K562 (cell line): ENCODE measurements around the gene KRT222. TPM values are rescaled to one million over a fixed set of nuclear protein-coding genes. Genes with fewer than 3 reads are reported as not detected.

ENCODE experiments used
- ATAC-seq: fragments of 200-7000 bp; cut with Tn5 transposase; 3 replicates; pipeline ENCODE4 v1.9.1; 2020; ENCODE audit warnings: moderate library complexity
- BruUV-seq: library from RNA; stranded (reverse); fragments of 400-500 nt; replicated peaks from 2 replicates; lab custom pipeline; 2021; lab: Mats Ljungman, UMichigan
- CTCF ChIA-PET: fragments of 300-600 bp; formaldehyde crosslinking; extraction: SDS; loops from one replicate; lab custom pipeline; 2021; ENCODE audit warnings: low intra/inter-chr PET ratio; lab: Yijun Ruan, JAX
- POLR2A ChIA-PET: fragments of 300-600, 350-650 bp; sonication (Branson Sonifier 250); formaldehyde crosslinking; extraction: SDS; loops from one replicate; lab custom pipeline; 2021; ENCODE audit warnings: antibody characterized with exemption, inconsistent platforms; lab: Yijun Ruan, JAX
- DNase-seq, 4 experiments: peaks; one replicate each; pipeline versions ENCODE4 v3.0.0 to v3.0.0-alpha.2; 2011 to 2018; ENCODE audit warnings: low spot score in 3 of 4, mixed read lengths in 3 of 4; ENCODE audit errors: extremely low read depth in 1 of 4
- FAIRE-seq: peaks from 2 replicates; lab custom pipeline; 2011; peaks lifted over from hg19 to GRCh38; lab: Jason Lieb, UNC
- H2AFZ ChIP-seq: 2 replicates; pipeline ENCODE4 v1.6.0; 2011; ENCODE audit warnings: low read depth, low read length, control low read depth, inconsistent platforms
- H3K27ac ChIP-seq: fragments of 200-600 bp; 3 replicates; pipeline ENCODE4 v1.8.0; 2011; ENCODE audit warnings: low read depth, mild to moderate bottlenecking, control low read depth, inconsistent platforms, low read length, moderate library complexity, mixed read lengths; ENCODE audit errors: extremely low read depth
- H3K27me3 ChIP-seq, 2 experiments: fragments of 300-600 bp in 1 of 2; 2 replicates in 1 of 2; 3 replicates in 1 of 2; pipeline versions ENCODE4 v1.6.0 to v1.8.0; 2011; ENCODE audit warnings: inconsistent platforms in 2 of 2, low read length in 2 of 2, mild to moderate bottlenecking in 1 of 2, mixed read lengths in 1 of 2, moderate library complexity in 1 of 2; ENCODE audit not compliant: control insufficient read depth in 2 of 2, insufficient read depth in 2 of 2
- H3K36me3 ChIP-seq: fragments of 300-600 bp; 3 replicates; pipeline ENCODE4 v1.8.0; 2011; ENCODE audit warnings: mild to moderate bottlenecking, low read length, inconsistent platforms; ENCODE audit not compliant: control insufficient read depth, insufficient read depth
- H3K4me1 ChIP-seq, 2 experiments: fragments of 200-600 bp in 1 of 2; replicated peaks in 1 of 2; 2 replicates in 1 of 2; 3 replicates in 1 of 2; pipeline versions ENCODE4 v1.5.1 to v1.8.0; 2011; ENCODE audit warnings: inconsistent platforms in 2 of 2, low read length in 2 of 2, mild to moderate bottlenecking in 1 of 2, mixed read lengths in 1 of 2, moderate library complexity in 1 of 2; ENCODE audit not compliant: control insufficient read depth in 2 of 2, insufficient read depth in 2 of 2
- H3K4me2 ChIP-seq: 2 replicates; pipeline ENCODE4 v1.6.1; 2011; ENCODE audit warnings: low read length, control low read depth, inconsistent platforms, mixed read lengths; ENCODE audit not compliant: insufficient read depth
- H3K4me3 ChIP-seq: fragments of 200-600 bp; sonication (generic), shearing (Covaris generic); 2 replicates; pipeline ENCODE4 v1.5.1; 2016; ENCODE audit warnings: control low read depth, inconsistent platforms
- H3K79me2 ChIP-seq: fragments of 200-600 bp; 3 replicates; pipeline ENCODE4 v1.8.0; 2011; ENCODE audit warnings: low read length, inconsistent platforms; ENCODE audit not compliant: control insufficient read depth, insufficient read depth
- H3K9ac ChIP-seq, 2 experiments: 2 replicates each; pipeline versions ENCODE4 v1.6.0 to v1.6.1; 2011; ENCODE audit warnings: low read depth in 2 of 2, low read length in 2 of 2, control low read depth in 1 of 2, inconsistent platforms in 1 of 2, mild to moderate bottlenecking in 1 of 2, mixed read lengths in 1 of 2; ENCODE audit not compliant: insufficient read depth in 1 of 2
- H3K9me1 ChIP-seq: one replicate; pipeline ENCODE4 v1.6.0; 2011; ENCODE audit warnings: inconsistent platforms, mild to moderate bottlenecking, low read length, moderate library complexity; ENCODE audit not compliant: control insufficient read depth, insufficient read depth
- H3K9me3 ChIP-seq: replicated peaks from 2 replicates; pipeline ENCODE4 v1.5.1; 2011; ENCODE audit warnings: low read depth, low read length, inconsistent platforms; ENCODE audit not compliant: control insufficient read depth, insufficient read depth
- H4K20me1 ChIP-seq: replicated peaks from 2 replicates; pipeline ENCODE4 v1.6.1; 2011; ENCODE audit warnings: low read length, inconsistent platforms, mixed read lengths; ENCODE audit not compliant: control insufficient read depth, insufficient read depth
- CTCF ChIP-seq, 3 experiments: IDR thresholded peaks in 2 of 3; conservative IDR thresholded peaks in 1 of 3; 2 replicates each; pipeline ENCODE4 v1.5.1; 2011 to 2012; ENCODE audit warnings: low read length in 3 of 3, mild to moderate bottlenecking in 3 of 3, control low read depth in 2 of 3, improper control_type of control experiment in 1 of 3, inconsistent platforms in 1 of 3, low read depth in 1 of 3, mixed read lengths in 1 of 3, moderate library complexity in 1 of 3; ENCODE audit not compliant: insufficient read depth in 2 of 3
- REST ChIP-seq, 2 experiments: fragments of 450-650 bp; formaldehyde crosslinking in 1 of 2; IDR thresholded peaks; 2 replicates each; pipeline versions ENCODE4 v1.4.0 to v1.6.1; 2014 to 2020; ENCODE audit warnings: mild to moderate bottlenecking in 2 of 2, borderline replicate concordance in 1 of 2, low read depth in 1 of 2
- SETDB1 ChIP-seq: IDR thresholded peaks from one replicate; pipeline ENCODE4 v1.6.1; 2012; ENCODE audit warnings: low read length, control low read depth, inconsistent platforms
- SMC3 ChIP-seq: conservative IDR thresholded peaks from 2 replicates; pipeline ENCODE4 v1.6.1; 2011; ENCODE audit warnings: low read depth, low read length, improper control_type of control experiment; ENCODE audit not compliant: insufficient read depth
- STAG1 ChIP-seq: sonication (generic); formaldehyde crosslinking; IDR thresholded peaks from 2 replicates; pipeline ENCODE4 v1.5.0; 2020; ENCODE audit warnings: missing genetic modification reagents, borderline replicate concordance
- YY1 ChIP-seq, 3 experiments: IDR thresholded peaks; 2 replicates each; pipeline ENCODE4 v1.6.1; 2011; ENCODE audit warnings: low read length in 2 of 3, mild to moderate bottlenecking in 2 of 3, moderate library complexity in 2 of 3, borderline replicate concordance in 1 of 3, control low read depth in 1 of 3, low read depth in 1 of 3; ENCODE audit not compliant: insufficient read depth in 3 of 3, insufficient replicate concordance in 2 of 3, control insufficient read depth in 1 of 3, insufficient read length in 1 of 3; ENCODE audit errors: extremely low read depth in 1 of 3
- ZNF134 ChIP-seq: fragments of 250-450 bp; sonication (Bioruptor Pico); conservative IDR thresholded peaks from 2 replicates; pipeline ENCODE4 v1.4.0; 2020
- ZNF384 ChIP-seq: IDR thresholded peaks from 2 replicates; pipeline ENCODE4 v1.6.1; 2012; ENCODE audit warnings: low read depth, low read length, improper control_type of control experiment
- WGBS: fragments of 100-300 bp; shearing (Covaris generic); methylation state at CpG from one replicate; pipeline ENCODE4 v1.1.6; 2016; ENCODE audit warnings: low coverage, mixed read lengths; ENCODE audit not compliant: insufficient coverage; ENCODE audit errors: missing lambda C conversion rate; 5-methylcytosine and 5-hydroxymethylcytosine counted together
- in situ Hi-C: fragments of 300-500 bp; cut with MboI; formaldehyde crosslinking; loops from 4 replicates; pipeline ENCODE4 v1.15.0; 2018; ENCODE audit warnings: inconsistent platforms, mixed read lengths
- intact Hi-C: fragments of 100-400 bp; cut with micrococcal nuclease; formaldehyde crosslinking; loops from 2 replicates; pipeline ENCODE4 v1.14.2; 2022
- polyA plus RNA-seq, 8 experiments: library from polyadenylated mRNA; depleted of rRNA in 4 of 8; stranded (reverse) in 5 of 8; unstranded in 3 of 8; fragments of >200 nt; fragmentation: Nextera tagmentation in 2 of 8; fragmentation: Illumina TruSeq in 1 of 8; extraction: Ambion mirVana in 2 of 8; extraction: Trizol in 1 of 8; gene quantifications; 2 replicates each; pipeline versions ENCODE4 v1.2.1 to v1.2.3, GENCODE V29; 2011 to 2014; ENCODE audit warnings: inconsistent platforms in 1 of 8, missing spikeins in 1 of 8
- total RNA-seq, 7 experiments: library from RNA; depleted of rRNA in 6 of 7; stranded (reverse); fragments of >200 nt in 6 of 7; fragmentation: Illumina TruSeq in 2 of 7; extraction: Trizol in 2 of 7; gene quantifications; 2 replicates each; pipeline versions ENCODE4 v1.2.1 to v1.2.3, GENCODE V29; 2011 to 2021; ENCODE audit warnings: low replicate concordance in 1 of 7

The KRT222 gene
- total and polyA plus RNA-seq, 9 of the 15 experiments (the other 6 are each of a cell fraction or from before 2014, with no cell fraction given): 0.03 to 0.11 (median 0.05) TPM; not detected in 5

- ATAC-seq (peak; percentile 92), DNase-seq (peak; percentile 52 to 75 (median 64)), FAIRE-seq (peak; percentile 91)
- H3K79me2 ChIP-seq: no peaks in the 10 kb centered on the region
- H3K4me3 ChIP-seq: no peak overlapping the region
- no TSS peak for BruUV-seq
- H3K4me2 ChIP-seq: no peak overlapping the region
- intact Hi-C loops (loop anchor here (1.0 to 10.0 kb wide), 3 partner anchors 176 to 1047 kb away; no protein-coding TSS in a partner anchor), in situ Hi-C loops (loop anchor here (5.0 to 25.0 kb wide), 2 partner anchors 177 to 1047 kb away; no protein-coding TSS in a partner anchor)
- H3K4me1 ChIP-seq: no peaks in the 10 kb centered on the region
- no peaks in the 10 kb centered on the region for H3K36me3 ChIP-seq
- CTCF ChIA-PET: interaction anchor here (0.6 to 1.5 kb wide), 8 partner anchors 9 to 1051 kb away, joined by 3 to 7 read pairs (median 3); no protein-coding TSS in a partner anchor
- WGBS: 6% methylated on average over 7 of the region's 7 CpGs
- H3K27me3 ChIP-seq: peaks cover 11 to 55% of the 10 kb centered on the region in 2 experiments
- H3K9me3 ChIP-seq: no peaks in the 10 kb centered on the region
- no peaks in the 10 kb centered on the region for H4K20me1 ChIP-seq
- POLR2A ChIA-PET: interaction anchor here (1.2 to 3.5 kb wide), 3 partner anchors 10 to 204 kb away, joined by 4 to 19 read pairs (median 7); no protein-coding TSS in a partner anchor
- no peak overlapping the region for H3K27ac ChIP-seq
- no peak overlapping the region for H3K9ac ChIP-seq
- H3K9me1 ChIP-seq: no peaks in the 10 kb centered on the region
- H2AFZ ChIP-seq: peak overlapping the region; percentile 23; the same call in 1 of the 2 replicates
- TF ChIP-seq ZNF134 (no peak), SMC3 (peak; percentile 67), YY1 (IDR thresholded peaks at IDR 0.05; ENCODE audit: borderline replicate concordance in 1 of 3, control insufficient read depth in 1 of 3, extremely low read depth in 1 of 3, insufficient read depth in 3 of 3, insufficient read length in 1 of 3, insufficient replicate concordance in 2 of 3, low read depth in 1 of 3, low read length in 2 of 3) (peak in 2 of 3 experiments; percentile 19 to 20), ZNF384 (peak; percentile 49; the same call in 1 of the 2 replicates), SETDB1 (no peak), STAG1 (peak; percentile 62; the same call in 1 of the 2 replicates), CTCF (IDR thresholded peaks at IDR 0.05 in 2 of 3, conservative IDR thresholded peaks at IDR 0.05 in 1 of 3; ENCODE audit: insufficient read depth in 2 of 3, low read depth in 1 of 3, low read length in 3 of 3) (peak; percentile 80 to 83 (median 81)), REST (IDR thresholded peaks at IDR 0.05; ENCODE audit: borderline replicate concordance) (peak; percentile 52; the same call in 1 of the 2 replicates), REST (CRISPR knock-in tag; IDR thresholded peaks at IDR 0.05; ENCODE audit: low read depth) (no peak)
Measured at GRCh38 chr17:40615068-40615840, 49.7 kb downstream of the KRT222 start.
